ENCODE data around the gene RNF150.

- TF ChIP-seq YY1 (IDR thresholded peaks at IDR 0.05) (no peak), REST (IDR thresholded peaks at IDR 0.05) (no peak), CTCF (IDR thresholded peaks at IDR 0.05; ENCODE audit: low read depth, low read length, missing input control) (no peak), MAX (IDR thresholded peaks at IDR 0.05) (no peak), RXRA (IDR thresholded peaks at IDR 0.05) (no peak), EGR1 (IDR thresholded peaks at IDR 0.05; ENCODE audit: low read depth in 2 of 2) (no peak), TAF1 (conservative IDR thresholded peaks at IDR 0.05) (no peak), ATF3 (IDR thresholded peaks at IDR 0.05) (no peak), JUND (IDR thresholded peaks at IDR 0.05) (no peak), GABPA (IDR thresholded peaks at IDR 0.05 in 1 of 2, conservative IDR thresholded peaks at IDR 0.05 in 1 of 2) (no peak), RAD21 (IDR thresholded peaks at IDR 0.05) (no peak)
Measured at GRCh38 chr4:140940589-140940988, 192.7 kb downstream of the RNF150 start.
